Panc1 (cell line): ENCODE data around the gene KRTAP9-1. TPM values are rescaled to one million over a fixed set of nuclear protein-coding genes. Genes with fewer than 3 reads are reported as not detected.

Experiments used
- ATAC-seq: fragments of 200-7000 bp; cut with Tn5 transposase; 2 replicates; pipeline ENCODE4 v1.9.1; 2020; ENCODE audit warnings: mild to moderate bottlenecking, moderate library complexity
- BruUV-seq: library from RNA; stranded (reverse); fragments of 400-500 nt; replicated peaks from 2 replicates; lab custom pipeline; 2021; lab: Mats Ljungman, UMichigan
- CTCF ChIA-PET: fragments of 300-600 bp; sonication (Branson Sonifier 250); formaldehyde crosslinking; loops from one replicate; lab custom pipeline; 2022; ENCODE audit warnings: antibody characterized with exemption; lab: Charles Lee
- POLR2A ChIA-PET: fragments of 300-600 bp; sonication (Branson Sonifier 250); formaldehyde crosslinking; loops from one replicate; lab custom pipeline; 2022; ENCODE audit warnings: antibody characterized with exemption; lab: Charles Lee
- DNase-seq: peaks from one replicate; pipeline ENCODE4 v3.0.0-alpha.2; 2010; ENCODE audit warnings: low read depth, low spot score
- H3K27ac ChIP-seq: 2 replicates; pipeline ENCODE4 v1.5.1; 2011; ENCODE audit warnings: mild to moderate bottlenecking, low read length, inconsistent platforms
- H3K27me3 ChIP-seq: fragments of 200-500 bp; sonication (Bioruptor generic); 2 replicates; pipeline ENCODE4 v1.6.0; 2014; ENCODE audit warnings: low read length, inconsistent platforms; ENCODE audit not compliant: control insufficient read depth, insufficient read depth
- H3K36me3 ChIP-seq: fragments of 200-500 bp; sonication (Bioruptor generic); 2 replicates; pipeline ENCODE4 v1.5.1; 2014; ENCODE audit warnings: inconsistent platforms, mild to moderate bottlenecking, low read length, moderate library complexity; ENCODE audit not compliant: control insufficient read depth, insufficient read depth
- H3K4me1 ChIP-seq: 2 replicates; pipeline ENCODE4 v1.5.1; 2011; ENCODE audit warnings: inconsistent platforms, mild to moderate bottlenecking, low read length, moderate library complexity; ENCODE audit not compliant: control insufficient read depth, insufficient read depth
- H3K4me3 ChIP-seq, 2 experiments: 2 replicates each; pipeline ENCODE4 v1.5.1; 2011 to 2012; ENCODE audit warnings: low read depth in 2 of 2, low read length in 2 of 2, mild to moderate bottlenecking in 2 of 2, inconsistent platforms in 1 of 2, moderate library complexity in 1 of 2
- H3K9me3 ChIP-seq: fragments of 200-500 bp; sonication (Bioruptor generic); 2 replicates; pipeline ENCODE4 v1.5.1; 2014; ENCODE audit warnings: low read depth, mild to moderate bottlenecking, inconsistent platforms, low read length, moderate library complexity; ENCODE audit not compliant: control insufficient read depth, insufficient read depth
- POLR2AphosphoS5 ChIP-seq: IDR thresholded peaks from 2 replicates; pipeline ENCODE4 v1.6.1; 2012; ENCODE audit warnings: mild to moderate bottlenecking, low read depth, low read length, moderate library complexity
- SIN3A ChIP-seq: IDR thresholded peaks from 2 replicates; pipeline ENCODE4 v1.6.1; 2012; ENCODE audit warnings: low read depth, mild to moderate bottlenecking, low read length, moderate library complexity, borderline replicate concordance; ENCODE audit not compliant: insufficient read depth
- TCF7L2 ChIP-seq: IDR thresholded peaks from 2 replicates; pipeline ENCODE4 v1.6.1; 2011; ENCODE audit warnings: mild to moderate bottlenecking, low read depth, low read length, inconsistent platforms
- in situ Hi-C: cut with HindIII; loops from 2 replicates; pipeline ENCODE4 v1.10.0; 2016; ENCODE audit warnings: low sequenced_read_pairs, low pct_unique_long_range_greater_than_20kb
- intact Hi-C: fragments of 100-400 bp; cut with micrococcal nuclease; formaldehyde crosslinking; loops from one replicate; pipeline ENCODE4 v1.10.0; 2022; ENCODE audit not compliant: unreplicated experiment
- total RNA-seq: library from RNA; stranded (reverse); gene quantifications from one replicate; pipeline ENCODE4 v1.2.1, GENCODE V29; 2021; ENCODE audit not compliant: unreplicated experiment
- TF ChIP-seq, protein P1 (sequence below): fragments of 450-650 bp; IDR thresholded peaks from 2 replicates; pipeline ENCODE4 v1.5.1; 2017; ENCODE audit warnings: mild to moderate bottlenecking
- TF ChIP-seq, protein P2 (sequence below), 2 experiments: IDR thresholded peaks; 2 replicates each; pipeline ENCODE4 v1.6.1; 2011 to 2012; ENCODE audit warnings: low read depth in 2 of 2, control low read depth in 1 of 2, low read length in 1 of 2, mild to moderate bottlenecking in 1 of 2, moderate library complexity in 1 of 2; ENCODE audit not compliant: insufficient read depth in 1 of 2

KRTAP9-1 gene
- total RNA-seq, 1 experiment from 2014 or later = not detected

DNA sequence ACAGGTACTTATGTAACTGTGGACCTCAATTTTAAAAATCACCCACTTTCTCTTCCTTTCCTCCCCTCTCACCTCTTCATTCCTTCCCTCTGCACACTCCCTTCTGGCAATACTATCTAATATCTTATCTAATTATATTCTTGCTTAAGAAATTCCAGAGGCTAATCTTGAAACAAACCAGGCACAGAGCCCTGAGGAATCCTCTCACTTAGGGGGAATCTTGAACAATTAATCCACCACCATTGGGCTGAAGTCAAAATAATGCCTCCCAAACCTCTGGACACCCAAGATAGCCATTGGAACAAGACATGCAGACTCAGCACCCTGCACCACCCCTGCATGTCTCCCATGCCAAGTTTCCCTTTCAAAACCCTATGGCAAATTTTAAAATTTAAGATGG is 48.3 kb upstream of the KRTAP9-1 start:
- in situ Hi-C loops = no loop called here
- ATAC-seq (no peak), DNase-seq (no peak)
- BruUV-seq = no TSS peak
- intact Hi-C loops = no loop called here
- POLR2A ChIA-PET = no interaction called here
- CTCF ChIA-PET = no interaction called here
- Histone ChIP-seq H3K9me3 (no peaks in the 10 kb centered on the region), H3K4me3 (no peak overlapping the region), H3K36me3 (no peaks in the 10 kb centered on the region), H3K27ac (no peak overlapping the region), H3K27me3 (no peaks in the 10 kb centered on the region), H3K4me1 (no peaks in the 10 kb centered on the region)
- TF ChIP-seq, protein P1, sequence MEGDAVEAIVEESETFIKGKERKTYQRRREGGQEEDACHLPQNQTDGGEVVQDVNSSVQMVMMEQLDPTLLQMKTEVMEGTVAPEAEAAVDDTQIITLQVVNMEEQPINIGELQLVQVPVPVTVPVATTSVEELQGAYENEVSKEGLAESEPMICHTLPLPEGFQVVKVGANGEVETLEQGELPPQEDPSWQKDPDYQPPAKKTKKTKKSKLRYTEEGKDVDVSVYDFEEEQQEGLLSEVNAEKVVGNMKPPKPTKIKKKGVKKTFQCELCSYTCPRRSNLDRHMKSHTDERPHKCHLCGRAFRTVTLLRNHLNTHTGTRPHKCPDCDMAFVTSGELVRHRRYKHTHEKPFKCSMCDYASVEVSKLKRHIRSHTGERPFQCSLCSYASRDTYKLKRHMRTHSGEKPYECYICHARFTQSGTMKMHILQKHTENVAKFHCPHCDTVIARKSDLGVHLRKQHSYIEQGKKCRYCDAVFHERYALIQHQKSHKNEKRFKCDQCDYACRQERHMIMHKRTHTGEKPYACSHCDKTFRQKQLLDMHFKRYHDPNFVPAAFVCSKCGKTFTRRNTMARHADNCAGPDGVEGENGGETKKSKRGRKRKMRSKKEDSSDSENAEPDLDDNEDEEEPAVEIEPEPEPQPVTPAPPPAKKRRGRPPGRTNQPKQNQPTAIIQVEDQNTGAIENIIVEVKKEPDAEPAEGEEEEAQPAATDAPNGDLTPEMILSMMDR = no peak
- TF ChIP-seq, protein P2, sequence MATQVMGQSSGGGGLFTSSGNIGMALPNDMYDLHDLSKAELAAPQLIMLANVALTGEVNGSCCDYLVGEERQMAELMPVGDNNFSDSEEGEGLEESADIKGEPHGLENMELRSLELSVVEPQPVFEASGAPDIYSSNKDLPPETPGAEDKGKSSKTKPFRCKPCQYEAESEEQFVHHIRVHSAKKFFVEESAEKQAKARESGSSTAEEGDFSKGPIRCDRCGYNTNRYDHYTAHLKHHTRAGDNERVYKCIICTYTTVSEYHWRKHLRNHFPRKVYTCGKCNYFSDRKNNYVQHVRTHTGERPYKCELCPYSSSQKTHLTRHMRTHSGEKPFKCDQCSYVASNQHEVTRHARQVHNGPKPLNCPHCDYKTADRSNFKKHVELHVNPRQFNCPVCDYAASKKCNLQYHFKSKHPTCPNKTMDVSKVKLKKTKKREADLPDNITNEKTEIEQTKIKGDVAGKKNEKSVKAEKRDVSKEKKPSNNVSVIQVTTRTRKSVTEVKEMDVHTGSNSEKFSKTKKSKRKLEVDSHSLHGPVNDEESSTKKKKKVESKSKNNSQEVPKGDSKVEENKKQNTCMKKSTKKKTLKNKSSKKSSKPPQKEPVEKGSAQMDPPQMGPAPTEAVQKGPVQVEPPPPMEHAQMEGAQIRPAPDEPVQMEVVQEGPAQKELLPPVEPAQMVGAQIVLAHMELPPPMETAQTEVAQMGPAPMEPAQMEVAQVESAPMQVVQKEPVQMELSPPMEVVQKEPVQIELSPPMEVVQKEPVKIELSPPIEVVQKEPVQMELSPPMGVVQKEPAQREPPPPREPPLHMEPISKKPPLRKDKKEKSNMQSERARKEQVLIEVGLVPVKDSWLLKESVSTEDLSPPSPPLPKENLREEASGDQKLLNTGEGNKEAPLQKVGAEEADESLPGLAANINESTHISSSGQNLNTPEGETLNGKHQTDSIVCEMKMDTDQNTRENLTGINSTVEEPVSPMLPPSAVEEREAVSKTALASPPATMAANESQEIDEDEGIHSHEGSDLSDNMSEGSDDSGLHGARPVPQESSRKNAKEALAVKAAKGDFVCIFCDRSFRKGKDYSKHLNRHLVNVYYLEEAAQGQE (IDR thresholded peaks at IDR 0.05; ENCODE audit: insufficient read depth in 1 of 2, low read depth in 2 of 2, low read length in 1 of 2) = no peak
- TF ChIP-seq POLR2AphosphoS5 = no peak
- TF ChIP-seq SIN3A = no peak
- TF ChIP-seq TCF7L2 = no peak

DNA sequence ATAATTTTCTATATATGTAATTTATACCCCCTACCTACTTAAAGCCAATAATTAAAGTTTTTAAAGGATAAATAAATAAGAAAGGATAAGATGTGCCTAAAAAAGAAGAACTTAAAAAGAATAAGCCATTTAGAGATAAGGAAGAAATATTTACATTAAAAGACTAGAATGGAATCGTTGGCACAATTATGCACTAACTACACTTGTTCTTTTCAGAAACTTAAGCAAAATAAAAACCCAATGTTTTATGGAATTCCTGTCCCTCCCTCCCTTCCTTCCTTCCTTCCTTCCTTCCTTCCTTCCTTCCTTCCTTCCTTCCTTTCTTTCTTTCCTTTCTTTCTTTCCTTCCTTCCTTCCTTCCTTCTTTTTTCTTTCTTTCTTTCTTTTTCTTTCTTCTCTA is 44.8 kb upstream of the KRTAP9-1 start:
- POLR2A ChIA-PET = no interaction called here
- in situ Hi-C loops (no loop called here), intact Hi-C loops (no loop called here)
- no peak for DNase-seq
- ATAC-seq = no peak
- H3K27me3 ChIP-seq = no peaks in the 10 kb centered on the region
- CTCF ChIA-PET = no interaction called here
- H3K9me3 ChIP-seq = no peaks in the 10 kb centered on the region
- H3K4me1 ChIP-seq = no peaks in the 10 kb centered on the region
- H3K4me3 ChIP-seq = no peak overlapping the region
- TF ChIP-seq, protein P2 (IDR thresholded peaks at IDR 0.05; ENCODE audit: insufficient read depth in 1 of 2, low read depth in 2 of 2, low read length in 1 of 2) = no peak
- no peak for TF ChIP-seq POLR2AphosphoS5
- TF ChIP-seq TCF7L2 = no peak
- TF ChIP-seq, protein P1 = no peak
- TF ChIP-seq SIN3A = no peak
- H3K36me3 ChIP-seq = no peaks in the 10 kb centered on the region
- no peak overlapping the region for H3K27ac ChIP-seq
- no TSS peak for BruUV-seq
